GM23248 (cell line): ENCODE measurements around the gene PKNOX2.

Experiments
- EZH2 ChIP-seq: fragments of 200-600 bp; sonication (generic); IDR thresholded peaks from 2 replicates; pipeline ENCODE4 v1.6.1; 2018; ENCODE audit warnings: antibody characterized with exemption, mild to moderate bottlenecking; ENCODE audit not compliant: insufficient read depth, poor library complexity, severe bottlenecking
- EZH2phosphoT487 ChIP-seq: fragments of 200-600 bp; sonication (generic); IDR thresholded peaks from 2 replicates; pipeline ENCODE4 v1.6.1; 2018; ENCODE audit warnings: antibody characterized with exemption, moderate library complexity, mild to moderate bottlenecking, low read depth; ENCODE audit not compliant: insufficient read depth

DNA sequence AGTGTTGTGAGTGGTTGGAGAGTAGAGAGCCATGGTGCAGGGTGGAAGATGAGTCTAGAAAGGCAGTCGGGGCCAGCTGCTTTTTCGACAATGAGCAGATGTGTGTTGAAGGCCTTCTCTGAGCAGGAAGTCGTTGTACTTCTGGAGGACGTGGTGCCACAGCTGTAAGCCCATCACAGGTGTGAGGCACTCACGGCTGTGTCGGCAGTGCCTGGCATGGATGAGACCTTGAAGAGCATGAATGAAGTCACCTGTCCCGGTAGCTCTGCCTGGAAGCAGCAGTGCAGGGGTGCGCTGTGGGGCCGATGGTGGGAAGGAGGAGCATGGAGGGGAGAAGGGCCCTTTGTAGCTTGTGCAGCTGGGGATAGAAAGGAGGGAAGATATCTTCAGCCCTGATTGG is 165.2 kb downstream of the PKNOX2 start:
- TF ChIP-seq EZH2 = no peak
- no peak for TF ChIP-seq EZH2phosphoT487
